ENCODE measurements around the gene SPDEF.

DNA sequence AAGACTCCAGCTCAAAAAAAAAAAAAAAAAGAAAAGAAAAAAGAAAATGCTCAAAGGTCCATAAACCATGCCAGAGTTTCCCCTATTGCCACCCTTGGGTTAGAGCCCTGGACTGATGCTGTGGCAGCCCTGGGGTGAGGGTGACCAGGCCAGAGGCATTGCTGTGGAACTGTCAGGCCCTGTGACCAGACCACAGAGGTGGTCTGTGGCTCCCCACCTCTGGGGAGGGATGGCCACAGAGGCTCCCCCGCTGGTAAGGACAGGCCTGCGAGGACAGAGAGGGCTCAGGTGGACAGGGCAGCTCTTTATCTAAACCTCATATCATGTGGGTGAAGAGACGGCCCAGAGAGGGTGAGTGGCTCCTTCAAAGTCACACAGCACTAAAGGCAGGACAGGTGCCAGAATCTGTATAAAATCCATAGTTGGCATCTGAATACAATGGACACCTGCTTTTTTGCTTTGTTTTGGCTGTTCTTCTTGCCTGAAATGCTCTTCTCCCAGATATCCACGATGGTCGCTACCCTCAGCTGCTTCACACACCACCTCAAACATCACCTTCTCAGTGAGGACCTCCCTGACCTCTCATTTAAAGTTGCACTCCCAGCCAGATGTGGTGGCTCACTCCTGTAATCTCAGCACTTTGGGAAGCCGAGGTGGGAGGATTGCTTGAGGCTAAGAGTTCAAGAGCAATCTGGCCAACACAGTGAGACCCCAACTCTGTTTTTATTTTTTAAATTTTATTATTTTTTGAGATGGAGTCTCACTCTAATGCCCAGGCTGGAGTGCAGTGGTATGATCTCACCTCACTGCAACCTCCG, 22.5 kb upstream of the SPDEF start:
- TF ChIP-seq, protein P1, sequence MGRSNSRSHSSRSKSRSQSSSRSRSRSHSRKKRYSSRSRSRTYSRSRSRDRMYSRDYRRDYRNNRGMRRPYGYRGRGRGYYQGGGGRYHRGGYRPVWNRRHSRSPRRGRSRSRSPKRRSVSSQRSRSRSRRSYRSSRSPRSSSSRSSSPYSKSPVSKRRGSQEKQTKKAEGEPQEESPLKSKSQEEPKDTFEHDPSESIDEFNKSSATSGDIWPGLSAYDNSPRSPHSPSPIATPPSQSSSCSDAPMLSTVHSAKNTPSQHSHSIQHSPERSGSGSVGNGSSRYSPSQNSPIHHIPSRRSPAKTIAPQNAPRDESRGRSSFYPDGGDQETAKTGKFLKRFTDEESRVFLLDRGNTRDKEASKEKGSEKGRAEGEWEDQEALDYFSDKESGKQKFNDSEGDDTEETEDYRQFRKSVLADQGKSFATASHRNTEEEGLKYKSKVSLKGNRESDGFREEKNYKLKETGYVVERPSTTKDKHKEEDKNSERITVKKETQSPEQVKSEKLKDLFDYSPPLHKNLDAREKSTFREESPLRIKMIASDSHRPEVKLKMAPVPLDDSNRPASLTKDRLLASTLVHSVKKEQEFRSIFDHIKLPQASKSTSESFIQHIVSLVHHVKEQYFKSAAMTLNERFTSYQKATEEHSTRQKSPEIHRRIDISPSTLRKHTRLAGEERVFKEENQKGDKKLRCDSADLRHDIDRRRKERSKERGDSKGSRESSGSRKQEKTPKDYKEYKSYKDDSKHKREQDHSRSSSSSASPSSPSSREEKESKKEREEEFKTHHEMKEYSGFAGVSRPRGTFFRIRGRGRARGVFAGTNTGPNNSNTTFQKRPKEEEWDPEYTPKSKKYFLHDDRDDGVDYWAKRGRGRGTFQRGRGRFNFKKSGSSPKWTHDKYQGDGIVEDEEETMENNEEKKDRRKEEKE (IDR thresholded peaks at IDR 0.05), result no peak
- TF ChIP-seq, protein P2, sequence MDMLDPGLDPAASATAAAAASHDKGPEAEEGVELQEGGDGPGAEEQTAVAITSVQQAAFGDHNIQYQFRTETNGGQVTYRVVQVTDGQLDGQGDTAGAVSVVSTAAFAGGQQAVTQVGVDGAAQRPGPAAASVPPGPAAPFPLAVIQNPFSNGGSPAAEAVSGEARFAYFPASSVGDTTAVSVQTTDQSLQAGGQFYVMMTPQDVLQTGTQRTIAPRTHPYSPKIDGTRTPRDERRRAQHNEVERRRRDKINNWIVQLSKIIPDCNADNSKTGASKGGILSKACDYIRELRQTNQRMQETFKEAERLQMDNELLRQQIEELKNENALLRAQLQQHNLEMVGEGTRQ (IDR thresholded peaks at IDR 0.05; ENCODE audit: borderline replicate concordance, low read depth, low read length), result no peak
- TF ChIP-seq NFIC (IDR thresholded peaks at IDR 0.05; ENCODE audit: low read depth, low read length) (no peak), MTA3 (IDR thresholded peaks at IDR 0.05; ENCODE audit: borderline replicate concordance, low read length) (no peak), SP1 (IDR thresholded peaks at IDR 0.05; ENCODE audit: low read depth, low read length) (no peak)

Measured in GM12878 (cell line).